Mammary epithelial cell (primary cell): Measurements from ENCODE around the gene NSUN5.

Source experiments
- CTCF ChIP-seq, 2 donors: IDR thresholded peaks in 1 of 2; conservative IDR thresholded peaks in 1 of 2; 2 replicates each; pipeline ENCODE4 v1.5.1; 2011 to 2012; ENCODE audit warnings: inconsistent platforms in 2 of 2, low read length in 2 of 2, mild to moderate bottlenecking in 2 of 2, control low read depth in 1 of 2, low read depth in 1 of 2; ENCODE audit not compliant: insufficient read depth in 1 of 2; ENCODE audit errors: extremely low read depth in 1 of 2
- EZH2 ChIP-seq: IDR thresholded peaks from 2 replicates; pipeline ENCODE4 v1.6.1; 2012; ENCODE audit warnings: low read length, inconsistent platforms, borderline replicate concordance

GRCh38 chr7:73342645-73343044, 34.0 kb upstream of the NSUN5 start:
- TF ChIP-seq CTCF (conservative IDR thresholded peaks at IDR 0.05 in 1 of 2, IDR thresholded peaks at IDR 0.05 in 1 of 2; ENCODE audit: extremely low read depth in 1 of 2, insufficient read depth in 1 of 2, low read depth in 1 of 2, low read length in 2 of 2) (peak; percentile 16 to 59), EZH2 (no peak)
